Breast epithelium (tissue), 4 donors: ENCODE results near the gene ZDHHC4. TPM values are rescaled to one million over a fixed set of nuclear protein-coding genes. Genes with fewer than 3 reads are reported as not detected.
"Not testable (repeated sequence)": the region's sequence is repeated elsewhere in the genome, so short reads cannot be mapped to it uniquely, and the experiment has no call there.

Source experiments
- DNase-seq, 2 donors: peaks; one replicate each; pipeline ENCODE4 v3.0.0-alpha.2; 2019; ENCODE audit warnings: low spot score in 2 of 2
- H3K27ac ChIP-seq, 2 donors: fragments of 200-600 bp; sonication (generic) in 1 of 2; one replicate each; pipeline ENCODE4 v1.5.1; 2016 to 2019; ENCODE audit warnings: mild to moderate bottlenecking in 1 of 2
- H3K27me3 ChIP-seq, 2 donors: fragments of 200-600 bp; sonication (generic) in 1 of 2; one replicate each; pipeline versions ENCODE4 v1.5.1 to v1.6.0; 2017 to 2019; ENCODE audit warnings: control low read depth in 1 of 2, mild to moderate bottlenecking in 1 of 2
- H3K36me3 ChIP-seq: fragments of 200-600 bp; one replicate; pipeline ENCODE4 v1.5.1; 2019
- H3K4me1 ChIP-seq, 2 donors: fragments of 200-600 bp; sonication (generic); one replicate each; pipeline ENCODE4 v1.5.1; 2016 to 2019; ENCODE audit warnings: control low read depth in 1 of 2
- H3K4me3 ChIP-seq, 3 donors: fragments of 200-600 bp; sonication (generic); 1 replicate in 2 of 3; 2 replicates in 1 of 3; pipeline ENCODE4 v1.5.1; 2016 to 2019; ENCODE audit warnings: mild to moderate bottlenecking in 3 of 3, moderate library complexity in 2 of 3
- H3K9me3 ChIP-seq, 2 donors: fragments of 200-600 bp; sonication (generic) in 1 of 2; one replicate each; pipeline ENCODE4 v1.5.1; 2016 to 2019; ENCODE audit warnings: control low read depth in 1 of 2
- POLR2A ChIP-seq: fragments of 450-650 bp; IDR thresholded peaks from one replicate; pipeline ENCODE4 v1.6.1; 2016; ENCODE audit warnings: antibody characterized with exemption, mild to moderate bottlenecking, moderate library complexity
- POLR2AphosphoS5 ChIP-seq, 3 donors: sonication (generic); formaldehyde crosslinking; IDR thresholded peaks; one replicate each; pipeline ENCODE4 v1.6.1; 2017; ENCODE audit warnings: antibody characterized with exemption in 3 of 3
- intact Hi-C: fragments of 100-400 bp; cut with DNase I; formaldehyde crosslinking; loops from one replicate; pipeline ENCODE4 v1.15.1; 2023; ENCODE audit warnings: low total_unique reads
- total RNA-seq, 3 donors: library from RNA; depleted of rRNA; stranded (reverse); fragments of >200 nt; gene quantifications; one replicate each; pipeline ENCODE4 v1.1.0, GENCODE V29; 2016
- TF ChIP-seq, protein P1 (sequence below), 3 donors: fragments of 450-650 bp; IDR thresholded peaks; one replicate each; pipeline ENCODE4 v1.5.1; 2016 to 2017; ENCODE audit warnings: antibody characterized with exemption in 3 of 3, mild to moderate bottlenecking in 3 of 3, moderate library complexity in 3 of 3

ZDHHC4 gene
- total RNA-seq, 3 donors from 2014 or later, result 43.2 to 60.6 (median 43.3) TPM

DNA sequence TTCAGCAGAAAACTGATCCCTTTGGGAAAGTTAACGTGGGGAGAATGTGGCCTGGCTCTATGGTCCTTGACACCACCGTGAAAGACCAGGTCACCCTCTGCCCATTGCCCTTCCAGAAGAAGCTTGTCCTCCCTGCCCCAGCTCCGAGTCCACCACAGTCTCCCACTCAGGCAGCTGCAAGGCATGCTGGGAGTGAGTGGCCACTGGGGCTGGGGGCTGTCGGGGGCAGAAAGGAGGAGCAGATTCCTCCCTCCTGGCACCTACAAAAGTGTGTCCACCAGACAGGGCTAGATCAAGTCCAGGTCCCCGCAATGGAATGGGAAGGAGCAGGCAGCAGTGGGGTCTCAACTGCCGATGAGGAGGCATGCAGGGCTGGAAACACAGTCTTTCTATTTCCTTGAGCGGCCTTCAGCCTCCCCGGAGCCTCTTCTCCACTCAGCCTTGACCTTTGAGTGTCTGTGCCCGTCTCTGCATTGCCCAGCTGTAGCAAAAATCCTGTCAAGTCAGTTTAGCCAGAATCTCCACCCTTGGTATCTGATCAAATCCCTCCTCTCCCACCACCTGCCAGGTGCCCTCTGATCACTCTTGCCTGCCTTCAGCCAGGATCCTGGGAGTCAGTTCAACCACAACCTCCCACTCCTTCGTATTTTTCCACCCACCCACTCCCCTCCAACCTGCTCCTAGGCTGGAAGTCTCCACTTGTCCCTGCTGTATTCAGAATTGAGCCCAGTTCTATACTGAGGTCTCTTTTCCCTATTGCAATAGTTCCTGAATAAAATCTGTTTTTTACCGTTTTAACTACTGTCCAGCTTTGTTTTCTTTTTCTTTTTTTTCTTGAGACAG, 53.0 kb downstream of the ZDHHC4 start:
- H3K4me3 ChIP-seq, result no peak overlapping the region
- no peaks in the 10 kb centered on the region for H3K27me3 ChIP-seq
- no peaks in the 10 kb centered on the region for H3K36me3 ChIP-seq
- TF ChIP-seq POLR2AphosphoS5 (IDR thresholded peaks at IDR 0.05) (no peak), POLR2A (no peak)
- TF ChIP-seq, protein P1, sequence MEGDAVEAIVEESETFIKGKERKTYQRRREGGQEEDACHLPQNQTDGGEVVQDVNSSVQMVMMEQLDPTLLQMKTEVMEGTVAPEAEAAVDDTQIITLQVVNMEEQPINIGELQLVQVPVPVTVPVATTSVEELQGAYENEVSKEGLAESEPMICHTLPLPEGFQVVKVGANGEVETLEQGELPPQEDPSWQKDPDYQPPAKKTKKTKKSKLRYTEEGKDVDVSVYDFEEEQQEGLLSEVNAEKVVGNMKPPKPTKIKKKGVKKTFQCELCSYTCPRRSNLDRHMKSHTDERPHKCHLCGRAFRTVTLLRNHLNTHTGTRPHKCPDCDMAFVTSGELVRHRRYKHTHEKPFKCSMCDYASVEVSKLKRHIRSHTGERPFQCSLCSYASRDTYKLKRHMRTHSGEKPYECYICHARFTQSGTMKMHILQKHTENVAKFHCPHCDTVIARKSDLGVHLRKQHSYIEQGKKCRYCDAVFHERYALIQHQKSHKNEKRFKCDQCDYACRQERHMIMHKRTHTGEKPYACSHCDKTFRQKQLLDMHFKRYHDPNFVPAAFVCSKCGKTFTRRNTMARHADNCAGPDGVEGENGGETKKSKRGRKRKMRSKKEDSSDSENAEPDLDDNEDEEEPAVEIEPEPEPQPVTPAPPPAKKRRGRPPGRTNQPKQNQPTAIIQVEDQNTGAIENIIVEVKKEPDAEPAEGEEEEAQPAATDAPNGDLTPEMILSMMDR (IDR thresholded peaks at IDR 0.05), result no peak
- no peak overlapping the region for H3K27ac ChIP-seq
- intact Hi-C loops, result no loop called here
- no peaks in the 10 kb centered on the region for H3K9me3 ChIP-seq
- no peak for DNase-seq
- no peaks in the 10 kb centered on the region for H3K4me1 ChIP-seq

DNA sequence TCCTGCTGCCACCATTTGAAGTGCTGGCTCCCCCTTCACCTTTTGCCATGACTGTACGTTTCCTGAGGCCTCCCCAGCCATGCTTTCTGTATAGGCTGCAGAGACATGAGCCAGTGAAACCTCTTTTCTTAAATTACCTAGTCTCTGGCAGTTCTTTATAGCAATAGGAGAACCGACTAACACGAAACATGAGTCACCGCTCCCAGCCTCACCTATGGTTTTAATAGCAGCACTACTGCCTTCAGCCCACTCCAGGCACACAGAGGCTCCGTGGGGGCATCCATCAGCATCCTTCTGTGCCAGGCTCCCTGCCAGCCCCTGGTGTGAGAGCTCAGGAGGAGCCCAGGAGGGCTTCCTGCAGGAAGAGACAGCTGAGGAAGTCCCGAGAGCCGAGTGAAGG, 54.4 kb downstream of the ZDHHC4 start:
- H3K27ac ChIP-seq, result no peak overlapping the region
- DNase-seq, result no peak
- H3K27me3 ChIP-seq, result no peaks in the 10 kb centered on the region
- H3K4me3 ChIP-seq, result no peak overlapping the region
- no peak for TF ChIP-seq POLR2A
- TF ChIP-seq, protein P1 (IDR thresholded peaks at IDR 0.05), result no peak
- no peak for TF ChIP-seq POLR2AphosphoS5 (IDR thresholded peaks at IDR 0.05)
- intact Hi-C loops, result no loop called here
- no peaks in the 10 kb centered on the region for H3K36me3 ChIP-seq
- H3K4me1 ChIP-seq, result peaks cover 0 to 6% of the 10 kb centered on the region in 2 donors
- no peaks in the 10 kb centered on the region for H3K9me3 ChIP-seq

DNA sequence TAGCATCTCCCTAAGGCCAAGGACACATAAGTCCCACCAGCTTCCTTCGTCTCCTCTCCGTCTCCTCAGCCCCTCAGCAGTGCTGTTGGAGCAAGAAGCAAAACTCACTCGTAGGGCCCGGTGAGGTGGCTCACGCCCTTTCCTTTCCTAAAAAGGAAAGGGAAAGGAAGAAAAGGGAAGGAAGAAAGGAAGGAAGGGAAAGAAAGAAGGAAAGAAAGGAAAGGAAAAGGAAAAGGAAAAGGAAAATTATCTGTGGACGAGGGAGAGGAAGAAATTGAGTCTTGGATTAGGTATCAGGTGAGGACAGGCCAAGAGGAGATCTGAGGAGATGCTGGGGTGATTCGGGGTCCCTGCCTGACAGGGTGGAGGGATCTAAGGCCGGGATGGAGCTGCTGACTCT, 56.8 kb downstream of the ZDHHC4 start:
- intact Hi-C loops, result no loop called here
- no peak for TF ChIP-seq POLR2AphosphoS5 (IDR thresholded peaks at IDR 0.05)
- TF ChIP-seq, protein P1 (IDR thresholded peaks at IDR 0.05), result no peak
- TF ChIP-seq POLR2A, result no peak

DNA sequence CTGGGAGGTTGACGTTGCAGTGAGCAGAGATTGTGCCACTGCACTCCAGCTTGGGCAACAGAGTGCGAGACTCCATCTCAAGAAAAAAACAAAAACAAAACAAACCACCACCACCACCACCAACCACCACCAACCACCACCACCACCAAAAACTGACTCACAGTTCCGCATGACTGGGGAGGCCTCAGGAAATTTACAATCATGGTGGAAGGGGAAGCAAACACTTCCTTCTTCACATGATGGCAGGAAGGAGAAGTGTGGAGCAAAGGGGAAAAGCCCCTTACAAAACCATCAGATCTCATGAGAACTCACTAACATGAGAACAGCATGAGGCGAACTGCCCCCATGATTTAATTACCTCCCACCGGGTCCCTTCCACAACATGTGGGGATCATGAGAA, 57.7 kb downstream of the ZDHHC4 start:
- intact Hi-C loops, H3K36me3 ChIP-seq, H3K9me3 ChIP-seq, H3K4me1 ChIP-seq, DNase-seq, H3K4me3 ChIP-seq, H3K27ac ChIP-seq, H3K27me3 ChIP-seq: not testable (repeated sequence)

More for the DNA sequence above, 56.8 kb downstream of the ZDHHC4 start:
- Histone ChIP-seq H3K36me3 (no peaks in the 10 kb centered on the region), H3K4me3 (no peak overlapping the region), H3K4me1 (peaks cover 6 to 8% of the 10 kb centered on the region in 2 donors), H3K27me3 (no peaks in the 10 kb centered on the region), H3K9me3 (no peaks in the 10 kb centered on the region), H3K27ac (no peak overlapping the region)
- DNase-seq, result no peak

DNA sequence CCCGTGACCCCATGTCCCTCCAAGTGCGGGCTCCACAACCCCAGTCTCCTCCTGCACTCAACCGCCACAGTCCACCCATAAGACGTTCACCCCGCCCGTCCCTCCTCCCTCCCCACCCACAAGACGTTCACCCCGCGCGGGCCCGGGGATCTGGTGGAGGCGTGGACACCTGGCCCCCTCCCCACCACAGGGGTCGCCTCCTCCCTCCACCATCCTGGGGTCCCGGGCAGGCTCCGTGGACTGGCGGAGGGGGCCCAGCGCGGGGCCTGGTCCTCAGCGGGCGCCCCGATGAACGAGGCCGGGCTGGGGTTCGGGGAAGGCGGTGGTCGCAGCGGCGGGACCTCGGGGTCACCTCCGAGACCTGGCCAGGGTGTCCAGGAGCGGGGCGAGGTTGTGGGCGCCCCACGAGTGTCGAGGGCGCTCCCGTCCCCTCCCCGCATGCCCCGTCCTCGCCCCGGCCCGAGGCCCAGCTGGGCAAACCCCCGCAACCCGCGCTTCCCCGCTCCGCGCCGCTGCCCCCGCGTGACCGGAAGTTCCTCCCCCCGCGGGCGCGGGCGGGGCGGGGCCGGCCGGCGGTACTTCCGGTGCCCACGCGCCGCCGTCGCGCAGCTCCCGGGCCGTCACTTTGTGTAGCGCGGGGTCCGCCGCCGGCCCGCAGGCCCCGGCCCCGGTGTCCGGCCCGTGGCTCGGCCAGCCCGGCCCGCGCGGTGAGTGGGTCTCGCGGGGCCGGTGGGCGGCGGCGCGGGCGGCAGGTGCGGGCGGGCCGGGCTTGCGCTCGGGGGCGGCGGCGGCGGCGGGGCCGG, 59.7 kb downstream of the ZDHHC4 start, which contains the start of gene ZNF316:
Gene ZNF316 (plus strand): TSS at position 578 of the 803 bp plus-strand sequence. CDS start 5,092 bp downstream, outside the sequence.
- TF ChIP-seq POLR2AphosphoS5 (IDR thresholded peaks at IDR 0.05) (peak; percentile 25 to 42 (median 26)), POLR2A (no peak)
- peak in 1 of 2 donors; percentile 64 for DNase-seq
- H3K36me3 ChIP-seq, result no peaks in the 10 kb centered on the region
- no peaks in the 10 kb centered on the region for H3K9me3 ChIP-seq
- H3K27ac ChIP-seq, result peak within 1 kb of the TSS; percentile 90 to 98
- peak within 1 kb of the TSS; percentile 92 to 100 (median 94) for H3K4me3 ChIP-seq
- no peaks in the 10 kb centered on the region for H3K27me3 ChIP-seq
- intact Hi-C loops, result no loop called here
- H3K4me1 ChIP-seq, result peaks cover 6 to 8% of the 10 kb centered on the region in 2 donors
